Colonic mucosa (tissue), 4 donors: Measurements from ENCODE around the gene KIF5A. TPM values are rescaled to one million over a fixed set of nuclear protein-coding genes. Genes with fewer than 3 reads are reported as not detected.
"Not testable (repeated sequence)": the region's sequence is repeated elsewhere in the genome, so short reads cannot be mapped to it uniquely, and the experiment has no call there.

Experiments
- DNase-seq: peaks from one replicate; pipeline ENCODE4 v3.0.0-alpha.2; 2020
- H3K27ac ChIP-seq: fragments of 200-600 bp; one replicate; pipeline ENCODE4 v1.8.0; 2021
- H3K27me3 ChIP-seq: fragments of 200-600 bp; one replicate; pipeline ENCODE4 v1.8.0; 2021
- H3K36me3 ChIP-seq: fragments of 200-600 bp; one replicate; pipeline ENCODE4 v1.8.0; 2021
- H3K4me1 ChIP-seq: fragments of 200-600 bp; one replicate; pipeline ENCODE4 v1.8.0; 2021; ENCODE audit warnings: mild to moderate bottlenecking
- H3K4me3 ChIP-seq: fragments of 200-600 bp; one replicate; pipeline ENCODE4 v1.8.0; 2021
- H3K9ac ChIP-seq, 2 donors: one replicate each; pipeline ENCODE4 v1.7.0; 2013; ENCODE audit warnings: control low read depth in 2 of 2, low read depth in 2 of 2, low read length in 2 of 2
- H3K9me3 ChIP-seq: fragments of 200-600 bp; one replicate; pipeline ENCODE4 v1.8.0; 2021
- intact Hi-C: fragments of 100-400 bp; cut with DNase I; formaldehyde crosslinking; loops from one replicate; pipeline ENCODE4 v1.14.1; 2022
- total RNA-seq, 2 donors: library from RNA; stranded (reverse); fragmentation: NEBNext Ultra II Directional in 1 of 2; extraction: Animal tissue kit (Norgen Biotek cat#: 25700) in 1 of 2; gene quantifications; one replicate each; pipeline ENCODE4 v1.2.1, GENCODE V29; 2021
- TF ChIP-seq, protein P1 (sequence below): fragments of 200-600 bp; IDR thresholded peaks from one replicate; pipeline ENCODE4 v1.8.0; 2022; ENCODE audit warnings: antibody characterized with exemption, mild to moderate bottlenecking
- donor health status: healthy.
- donor health status: DM: no; HTN: no; CAD: no.
- donor health status: DM: no; HTN: no; CAD: no.

The KIF5A gene
- total RNA-seq, 2 donors from 2014 or later = 0.67 to 2.1 TPM

- H3K9me3 ChIP-seq = no peaks in the 10 kb centered on the region
- no peaks in the 10 kb centered on the region for H3K27me3 ChIP-seq
- H3K36me3 ChIP-seq = peaks cover 21% of the 10 kb centered on the region
- no peak overlapping the region for H3K4me3 ChIP-seq
- TF ChIP-seq, protein P1, sequence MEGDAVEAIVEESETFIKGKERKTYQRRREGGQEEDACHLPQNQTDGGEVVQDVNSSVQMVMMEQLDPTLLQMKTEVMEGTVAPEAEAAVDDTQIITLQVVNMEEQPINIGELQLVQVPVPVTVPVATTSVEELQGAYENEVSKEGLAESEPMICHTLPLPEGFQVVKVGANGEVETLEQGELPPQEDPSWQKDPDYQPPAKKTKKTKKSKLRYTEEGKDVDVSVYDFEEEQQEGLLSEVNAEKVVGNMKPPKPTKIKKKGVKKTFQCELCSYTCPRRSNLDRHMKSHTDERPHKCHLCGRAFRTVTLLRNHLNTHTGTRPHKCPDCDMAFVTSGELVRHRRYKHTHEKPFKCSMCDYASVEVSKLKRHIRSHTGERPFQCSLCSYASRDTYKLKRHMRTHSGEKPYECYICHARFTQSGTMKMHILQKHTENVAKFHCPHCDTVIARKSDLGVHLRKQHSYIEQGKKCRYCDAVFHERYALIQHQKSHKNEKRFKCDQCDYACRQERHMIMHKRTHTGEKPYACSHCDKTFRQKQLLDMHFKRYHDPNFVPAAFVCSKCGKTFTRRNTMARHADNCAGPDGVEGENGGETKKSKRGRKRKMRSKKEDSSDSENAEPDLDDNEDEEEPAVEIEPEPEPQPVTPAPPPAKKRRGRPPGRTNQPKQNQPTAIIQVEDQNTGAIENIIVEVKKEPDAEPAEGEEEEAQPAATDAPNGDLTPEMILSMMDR = no peak
- no peak for DNase-seq
- intact Hi-C loops = no loop called here
- no peaks in the 10 kb centered on the region for H3K4me1 ChIP-seq
- no peak overlapping the region for H3K9ac ChIP-seq
- no peak overlapping the region for H3K27ac ChIP-seq
Measured at GRCh38 chr12:57511588-57512325, 38.1 kb upstream of the KIF5A start.

DNA sequence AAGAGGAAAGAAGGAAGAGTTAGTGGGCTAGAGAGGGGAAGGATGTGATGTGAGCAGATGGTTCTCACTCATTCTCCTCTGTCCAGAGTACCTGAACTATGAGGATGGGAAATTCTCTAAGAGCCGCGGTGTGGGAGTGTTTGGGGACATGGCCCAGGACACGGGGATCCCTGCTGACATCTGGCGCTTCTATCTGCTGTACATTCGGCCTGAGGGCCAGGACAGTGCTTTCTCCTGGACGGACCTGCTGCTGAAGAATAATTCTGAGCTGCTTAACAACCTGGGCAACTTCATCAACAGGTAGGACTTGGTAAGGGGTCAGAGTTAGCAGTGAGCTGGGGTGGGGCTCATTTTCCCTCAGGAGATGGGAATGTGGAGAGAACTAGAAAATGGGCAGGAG is 37.2 kb upstream of the KIF5A start:
- intact Hi-C loops = no loop called here
- no peak overlapping the region for H3K4me3 ChIP-seq
- no peaks in the 10 kb centered on the region for H3K27me3 ChIP-seq
- H3K27ac ChIP-seq = no peak overlapping the region
- no peak for DNase-seq
- TF ChIP-seq, protein P1 = no peak
- H3K4me1 ChIP-seq = no peaks in the 10 kb centered on the region
- H3K36me3 ChIP-seq = peaks cover 28% of the 10 kb centered on the region
- H3K9me3 ChIP-seq = no peaks in the 10 kb centered on the region
- H3K9ac ChIP-seq = no peak overlapping the region

GRCh38 chr12:57513266-57513665 is 36.6 kb upstream of the KIF5A start:
- Histone ChIP-seq H3K4me1 (peaks cover 4% of the 10 kb centered on the region), H3K4me3 (no peak overlapping the region), H3K9me3 (no peaks in the 10 kb centered on the region), H3K36me3 (peaks cover 28% of the 10 kb centered on the region), H3K27ac (no peak overlapping the region), H3K9ac (no peak overlapping the region), H3K27me3 (no peaks in the 10 kb centered on the region)
- intact Hi-C loops = no loop called here
- DNase-seq = no peak
- TF ChIP-seq, protein P1 = no peak

DNA sequence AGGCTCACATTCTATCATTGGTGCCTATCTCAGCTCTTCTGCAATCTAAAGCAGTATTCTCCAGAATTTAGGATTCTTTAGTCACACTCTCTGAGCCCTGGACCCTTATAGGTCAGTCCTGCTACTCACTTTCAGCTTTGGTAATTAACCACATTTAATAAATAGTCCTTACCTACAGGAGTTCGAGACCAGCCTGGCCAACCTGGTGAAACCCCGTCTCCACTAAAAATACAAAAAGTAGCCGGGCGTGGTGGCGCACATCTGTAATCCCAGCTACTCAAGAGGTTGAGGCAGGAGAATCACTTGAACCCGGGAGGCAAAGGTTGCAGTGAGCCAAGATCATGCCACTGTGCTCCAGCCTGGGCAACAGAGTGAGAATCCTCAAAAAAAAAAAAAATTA is 36.2 kb upstream of the KIF5A start:
- DNase-seq, intact Hi-C loops, H3K4me1 ChIP-seq: not testable (repeated sequence)

GRCh38 chr12:57514246-57514645 is 35.6 kb upstream of the KIF5A start:
- H3K27ac ChIP-seq, DNase-seq, H3K9me3 ChIP-seq, H3K4me3 ChIP-seq, H3K27me3 ChIP-seq, intact Hi-C loops, H3K9ac ChIP-seq: not testable (repeated sequence)
- H3K36me3 ChIP-seq = peaks cover 28% of the 10 kb centered on the region
- H3K4me1 ChIP-seq = peaks cover 12% of the 10 kb centered on the region

More for the DNA sequence above, 36.2 kb upstream of the KIF5A start:
- H3K9ac ChIP-seq, H3K4me3 ChIP-seq, H3K27ac ChIP-seq, H3K9me3 ChIP-seq, H3K27me3 ChIP-seq: not testable (repeated sequence)
- peaks cover 28% of the 10 kb centered on the region for H3K36me3 ChIP-seq

GRCh38 chr12:57514720-57515407 is 35.0 kb upstream of the KIF5A start:
- intact Hi-C loops = no loop called here
- no peak for DNase-seq
- Histone ChIP-seq H3K27me3 (no peaks in the 10 kb centered on the region), H3K27ac (no peak overlapping the region), H3K9me3 (no peaks in the 10 kb centered on the region), H3K4me1 (peaks cover 12% of the 10 kb centered on the region), H3K36me3 (peaks cover 24% of the 10 kb centered on the region), H3K9ac (no peak overlapping the region), H3K4me3 (no peak overlapping the region)
- TF ChIP-seq, protein P1 = no peak
